ENCODE measurements around the gene KIAA1958.

- TF ChIP-seq, protein P1, sequence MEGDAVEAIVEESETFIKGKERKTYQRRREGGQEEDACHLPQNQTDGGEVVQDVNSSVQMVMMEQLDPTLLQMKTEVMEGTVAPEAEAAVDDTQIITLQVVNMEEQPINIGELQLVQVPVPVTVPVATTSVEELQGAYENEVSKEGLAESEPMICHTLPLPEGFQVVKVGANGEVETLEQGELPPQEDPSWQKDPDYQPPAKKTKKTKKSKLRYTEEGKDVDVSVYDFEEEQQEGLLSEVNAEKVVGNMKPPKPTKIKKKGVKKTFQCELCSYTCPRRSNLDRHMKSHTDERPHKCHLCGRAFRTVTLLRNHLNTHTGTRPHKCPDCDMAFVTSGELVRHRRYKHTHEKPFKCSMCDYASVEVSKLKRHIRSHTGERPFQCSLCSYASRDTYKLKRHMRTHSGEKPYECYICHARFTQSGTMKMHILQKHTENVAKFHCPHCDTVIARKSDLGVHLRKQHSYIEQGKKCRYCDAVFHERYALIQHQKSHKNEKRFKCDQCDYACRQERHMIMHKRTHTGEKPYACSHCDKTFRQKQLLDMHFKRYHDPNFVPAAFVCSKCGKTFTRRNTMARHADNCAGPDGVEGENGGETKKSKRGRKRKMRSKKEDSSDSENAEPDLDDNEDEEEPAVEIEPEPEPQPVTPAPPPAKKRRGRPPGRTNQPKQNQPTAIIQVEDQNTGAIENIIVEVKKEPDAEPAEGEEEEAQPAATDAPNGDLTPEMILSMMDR (conservative IDR thresholded peaks at IDR 0.05; ENCODE audit: low read length): no peak
- no peak for TF ChIP-seq EZH2phosphoT487 (IDR thresholded peaks at IDR 0.05; ENCODE audit: borderline replicate concordance)
These were observed 184.5 kb downstream of the KIAA1958 start for GRCh38 chr9:112670991-112671625.
